Measurements from ENCODE around the gene CHPF2.

Gene CHPF2

DNA sequence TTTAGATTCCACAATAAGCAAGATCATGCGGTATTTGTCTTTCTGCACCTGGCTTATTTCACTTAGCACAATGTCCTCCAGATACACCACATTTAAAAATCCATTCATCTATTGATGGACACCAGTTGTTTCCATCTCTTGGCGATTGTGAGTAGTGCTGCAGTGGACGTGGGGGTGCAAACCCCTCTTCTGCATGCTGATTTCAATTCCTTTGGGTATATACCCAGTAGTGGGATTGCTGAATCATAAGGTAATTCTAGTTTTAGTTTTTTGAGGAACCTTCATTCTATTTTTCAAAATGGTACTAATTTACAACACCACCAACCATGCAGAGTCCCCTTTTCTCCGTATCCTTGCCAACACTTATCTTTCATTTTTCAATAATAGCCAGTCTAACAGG, 43.2 kb upstream of the CHPF2 start:
- TF ChIP-seq, protein P1, sequence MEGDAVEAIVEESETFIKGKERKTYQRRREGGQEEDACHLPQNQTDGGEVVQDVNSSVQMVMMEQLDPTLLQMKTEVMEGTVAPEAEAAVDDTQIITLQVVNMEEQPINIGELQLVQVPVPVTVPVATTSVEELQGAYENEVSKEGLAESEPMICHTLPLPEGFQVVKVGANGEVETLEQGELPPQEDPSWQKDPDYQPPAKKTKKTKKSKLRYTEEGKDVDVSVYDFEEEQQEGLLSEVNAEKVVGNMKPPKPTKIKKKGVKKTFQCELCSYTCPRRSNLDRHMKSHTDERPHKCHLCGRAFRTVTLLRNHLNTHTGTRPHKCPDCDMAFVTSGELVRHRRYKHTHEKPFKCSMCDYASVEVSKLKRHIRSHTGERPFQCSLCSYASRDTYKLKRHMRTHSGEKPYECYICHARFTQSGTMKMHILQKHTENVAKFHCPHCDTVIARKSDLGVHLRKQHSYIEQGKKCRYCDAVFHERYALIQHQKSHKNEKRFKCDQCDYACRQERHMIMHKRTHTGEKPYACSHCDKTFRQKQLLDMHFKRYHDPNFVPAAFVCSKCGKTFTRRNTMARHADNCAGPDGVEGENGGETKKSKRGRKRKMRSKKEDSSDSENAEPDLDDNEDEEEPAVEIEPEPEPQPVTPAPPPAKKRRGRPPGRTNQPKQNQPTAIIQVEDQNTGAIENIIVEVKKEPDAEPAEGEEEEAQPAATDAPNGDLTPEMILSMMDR (conservative IDR thresholded peaks at IDR 0.05; ENCODE audit: low read depth, low read length) = no peak
- DNase-seq (ENCODE audit: low read depth) = no peak
- H3K4me3 ChIP-seq (ENCODE audit: low read length) = no peak overlapping the region

GRCh38 chr7:151191544-151191943, 40.7 kb upstream of the CHPF2 start:
- no peak for DNase-seq (ENCODE audit: low read depth)
- no peak overlapping the region for H3K4me3 ChIP-seq (ENCODE audit: low read length)
- TF ChIP-seq, protein P1 (conservative IDR thresholded peaks at IDR 0.05; ENCODE audit: low read depth, low read length) = no peak

GRCh38 chr7:151192002-151192539, 40.2 kb upstream of the CHPF2 start:
- no peak overlapping the region for H3K4me3 ChIP-seq (ENCODE audit: low read length)
- no peak for DNase-seq (ENCODE audit: low read depth)
- TF ChIP-seq, protein P1 (conservative IDR thresholded peaks at IDR 0.05; ENCODE audit: low read depth, low read length) = no peak

- no peak overlapping the region for H3K4me3 ChIP-seq (ENCODE audit: low read length)
- no peak for DNase-seq (ENCODE audit: low read depth)
- TF ChIP-seq, protein P1 (conservative IDR thresholded peaks at IDR 0.05; ENCODE audit: low read depth, low read length) = no peak
These were observed 38.9 kb upstream of the CHPF2 start for GRCh38 chr7:151193203-151193978.

DNA sequence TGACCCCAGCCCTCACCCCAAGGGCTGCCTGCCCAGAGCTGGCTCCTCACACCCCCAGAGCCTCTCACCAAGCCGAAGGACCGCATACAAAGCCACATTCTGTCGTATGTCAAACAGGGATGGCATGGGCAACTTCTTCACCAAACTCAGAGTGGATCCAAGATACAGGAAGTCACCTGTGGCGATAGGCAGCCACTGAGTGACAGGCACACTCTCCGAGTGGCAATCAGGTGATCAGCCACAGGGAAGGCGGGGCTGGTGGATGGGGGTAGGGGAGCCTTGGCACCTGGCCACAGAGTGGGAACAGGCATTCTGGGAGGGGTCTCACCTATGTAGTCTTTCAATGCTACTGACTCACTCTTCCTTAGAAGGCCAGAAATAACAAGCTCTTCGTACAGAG, 38.1 kb upstream of the CHPF2 start:
- no peak overlapping the region for H3K4me3 ChIP-seq (ENCODE audit: low read length)
- TF ChIP-seq, protein P1 (conservative IDR thresholded peaks at IDR 0.05; ENCODE audit: low read depth, low read length) = no peak
- DNase-seq (ENCODE audit: low read depth) = no peak

DNA sequence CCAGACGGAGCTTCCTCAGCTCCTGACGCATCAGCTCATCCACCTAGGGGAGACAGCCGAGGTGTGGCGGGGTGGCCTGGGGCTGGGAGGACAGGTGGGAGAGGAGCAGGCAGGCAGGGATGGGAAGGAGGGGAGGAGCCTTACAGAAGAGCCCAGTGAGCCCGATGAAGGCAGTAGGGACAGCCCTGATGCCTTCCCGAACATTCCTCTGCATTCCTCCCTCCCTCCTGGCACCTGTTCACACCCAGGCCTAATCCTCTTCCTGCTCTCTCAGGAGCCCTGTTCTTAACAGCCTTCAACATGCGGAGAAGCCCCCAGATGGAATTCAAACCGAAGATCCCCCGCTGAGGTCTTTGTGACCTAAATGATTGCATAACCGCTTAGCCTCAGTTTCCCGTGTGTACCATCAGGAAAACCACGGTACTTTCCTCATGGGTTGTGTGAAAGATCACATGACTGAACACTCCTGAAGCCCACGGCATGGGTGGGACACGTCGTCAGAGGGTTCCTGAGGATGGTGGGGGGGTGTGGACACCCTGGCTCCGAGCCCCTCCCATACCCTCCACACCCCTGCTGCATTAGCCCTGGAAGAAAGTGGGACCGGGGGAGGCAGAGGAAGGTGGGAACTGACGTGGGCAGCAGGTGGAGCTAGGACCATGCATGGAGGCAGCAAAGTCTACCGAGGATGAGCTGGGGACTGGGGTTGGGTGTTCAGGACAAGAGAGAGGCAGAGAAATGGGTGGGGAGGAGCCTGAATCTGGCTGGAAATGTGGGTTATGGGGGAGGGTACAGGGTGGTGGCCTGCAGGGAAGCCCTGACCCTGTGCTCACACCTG, 36.5 kb upstream of the CHPF2 start:
- TF ChIP-seq, protein P1 (conservative IDR thresholded peaks at IDR 0.05; ENCODE audit: low read depth, low read length) = no peak
- H3K4me3 ChIP-seq (ENCODE audit: low read length) = no peak overlapping the region
- DNase-seq (ENCODE audit: low read depth) = no peak

Data from retinal pigment epithelial cell (primary cell).